Measurements from ENCODE around the gene TASL. TPM values are rescaled to one million over a fixed set of nuclear protein-coding genes. Genes with fewer than 3 reads are reported as not detected.

Gene TASL
- total and polyA plus RNA-seq, 12 donors, result 0.12 to 2.6 (median 0.28) TPM; not detected in 2

DNA sequence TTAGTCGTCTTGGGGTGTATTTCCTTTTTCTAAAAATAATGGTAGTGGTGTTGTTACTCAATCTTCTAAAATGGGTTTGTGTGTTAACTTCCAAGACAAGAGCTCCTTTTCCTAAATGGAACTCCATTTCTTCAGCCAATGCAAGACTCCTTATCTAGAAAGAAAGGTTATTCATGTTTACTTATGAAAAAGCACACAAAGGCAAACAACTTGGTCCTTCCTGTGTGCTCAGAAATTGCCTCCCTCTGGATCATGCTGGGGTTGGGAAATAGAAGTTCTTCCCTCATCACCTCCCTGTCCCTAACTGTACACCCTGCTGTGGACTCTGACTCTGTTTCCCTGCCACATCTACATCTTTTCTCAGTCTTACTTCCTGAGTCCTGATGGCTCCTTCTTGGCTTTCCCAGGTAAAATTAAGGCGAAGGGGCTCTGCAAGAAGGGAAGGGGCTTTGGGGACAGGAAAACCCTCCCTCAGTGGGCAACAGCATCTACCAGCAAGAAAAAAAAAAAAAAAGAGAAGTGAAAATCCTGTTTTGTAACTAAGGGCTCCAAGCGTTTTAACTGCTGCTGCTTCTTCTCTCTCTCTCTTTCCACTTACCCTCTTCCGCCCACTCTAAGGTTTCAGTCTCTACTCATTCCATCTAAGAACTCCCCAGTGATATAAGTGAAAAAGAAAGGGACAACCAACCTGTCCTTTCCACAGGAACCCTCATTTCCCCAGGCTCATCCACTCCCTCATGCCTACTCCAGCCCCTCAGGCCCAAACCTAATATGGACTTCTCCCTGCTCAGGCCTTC, 19.8 kb upstream of the TASL start:
- Histone ChIP-seq H3K4me1 (peaks cover 0 to 18% (median 0%) of the 10 kb centered on the region in 9 donors), H3K27me3 (peaks cover 0 to 8% (median 0%) of the 10 kb centered on the region in 7 donors), H3K27ac (peak overlapping the region in 2 of 10 donors; percentile 21 to 69), H3K4me3 (no peak overlapping the region), H3K9me3 (no peaks in the 10 kb centered on the region), H3K36me3 (no peaks in the 10 kb centered on the region)
- 78 to 81% methylated on average over 4 of the region's 4 CpGs for WGBS, 2 donors
- DNase-seq (no peak), ATAC-seq (peak in 1 of 8 donors; percentile 22)
- intact Hi-C loops (cut with DNase I), result no loop called here
- TF ChIP-seq, protein P1, sequence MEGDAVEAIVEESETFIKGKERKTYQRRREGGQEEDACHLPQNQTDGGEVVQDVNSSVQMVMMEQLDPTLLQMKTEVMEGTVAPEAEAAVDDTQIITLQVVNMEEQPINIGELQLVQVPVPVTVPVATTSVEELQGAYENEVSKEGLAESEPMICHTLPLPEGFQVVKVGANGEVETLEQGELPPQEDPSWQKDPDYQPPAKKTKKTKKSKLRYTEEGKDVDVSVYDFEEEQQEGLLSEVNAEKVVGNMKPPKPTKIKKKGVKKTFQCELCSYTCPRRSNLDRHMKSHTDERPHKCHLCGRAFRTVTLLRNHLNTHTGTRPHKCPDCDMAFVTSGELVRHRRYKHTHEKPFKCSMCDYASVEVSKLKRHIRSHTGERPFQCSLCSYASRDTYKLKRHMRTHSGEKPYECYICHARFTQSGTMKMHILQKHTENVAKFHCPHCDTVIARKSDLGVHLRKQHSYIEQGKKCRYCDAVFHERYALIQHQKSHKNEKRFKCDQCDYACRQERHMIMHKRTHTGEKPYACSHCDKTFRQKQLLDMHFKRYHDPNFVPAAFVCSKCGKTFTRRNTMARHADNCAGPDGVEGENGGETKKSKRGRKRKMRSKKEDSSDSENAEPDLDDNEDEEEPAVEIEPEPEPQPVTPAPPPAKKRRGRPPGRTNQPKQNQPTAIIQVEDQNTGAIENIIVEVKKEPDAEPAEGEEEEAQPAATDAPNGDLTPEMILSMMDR (IDR thresholded peaks at IDR 0.05), result no peak

GRCh38 chrX:30593440-30594200, 16.1 kb upstream of the TASL start:
- WGBS, 2 donors, result 63 to 71% methylated on average over 6 of the region's 6 CpGs
- Histone ChIP-seq H3K4me1 (peaks cover 0 to 50% (median 0%) of the 10 kb centered on the region in 9 donors), H3K36me3 (no peaks in the 10 kb centered on the region), H3K27me3 (peaks cover 0 to 14% (median 0%) of the 10 kb centered on the region in 7 donors), H3K27ac (peak overlapping the region in 1 of 10 donors; percentile 48), H3K4me3 (no peak overlapping the region), H3K9me3 (no peaks in the 10 kb centered on the region)
- ATAC-seq (no peak), DNase-seq (no peak)
- intact Hi-C loops (cut with DNase I), result no loop called here
- TF ChIP-seq, protein P1 (IDR thresholded peaks at IDR 0.05), result no peak

- DNase-seq, result no peak
- H3K9me3 ChIP-seq, result no peaks in the 10 kb centered on the region
- peaks cover 0 to 22% (median 0%) of the 10 kb centered on the region in 7 donors for H3K27me3 ChIP-seq
- no peaks in the 10 kb centered on the region for H3K36me3 ChIP-seq
- TF ChIP-seq, protein P1 (IDR thresholded peaks at IDR 0.05), result no peak
- ATAC-seq, result no peak
- intact Hi-C loops (cut with DNase I), result no loop called here
- WGBS, 2 donors, result 34 to 42% methylated on average over 3 of the region's 3 CpGs
- no peak overlapping the region for H3K4me3 ChIP-seq
- H3K27ac ChIP-seq, result peak overlapping the region in 1 of 10 donors; percentile 48
- H3K4me1 ChIP-seq, result peaks cover 0 to 49% (median 0%) of the 10 kb centered on the region in 9 donors
These were observed 15.3 kb upstream of the TASL start for GRCh38 chrX:30592831-30593230.

DNA sequence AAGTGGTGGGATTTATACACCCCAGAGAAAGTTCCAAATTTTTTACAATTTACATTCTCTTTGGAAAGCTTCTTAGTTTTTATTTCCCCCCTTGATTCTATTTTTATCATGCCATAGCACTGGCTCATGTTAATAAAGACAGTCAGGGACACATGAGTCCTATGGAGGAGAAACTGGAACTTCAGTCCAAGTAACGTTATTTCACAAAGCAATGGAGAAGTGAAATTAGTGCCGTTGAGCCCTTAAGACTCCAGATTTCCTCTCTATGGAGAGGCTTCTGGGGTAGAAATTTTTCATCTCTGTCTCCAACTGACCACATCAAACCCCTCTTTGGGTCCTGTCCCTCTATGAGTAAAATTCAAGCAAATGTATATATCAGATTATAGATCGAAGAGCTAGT, 12.8 kb upstream of the TASL start:
- peaks cover 0 to 42% (median 0%) of the 10 kb centered on the region in 9 donors for H3K4me1 ChIP-seq
- H3K27ac ChIP-seq, result peak overlapping the region in 1 of 10 donors; percentile 45
- H3K36me3 ChIP-seq, result no peaks in the 10 kb centered on the region
- TF ChIP-seq, protein P1 (IDR thresholded peaks at IDR 0.05), result no peak
- DNase-seq, result no peak
- H3K9me3 ChIP-seq, result peaks cover 0 to 6% (median 0%) of the 10 kb centered on the region in 11 donors
- no peak overlapping the region for H3K4me3 ChIP-seq
- intact Hi-C loops (cut with DNase I), result no loop called here
- no peak for ATAC-seq
- H3K27me3 ChIP-seq, result peaks cover 0 to 23% (median 0%) of the 10 kb centered on the region in 7 donors
- 74 to 76% methylated on average over 3 of the region's 3 CpGs for WGBS, 2 donors
